ENCODE data around the gene SPATC1L. TPM values are rescaled to one million over a fixed set of nuclear protein-coding genes. Genes with fewer than 3 reads are reported as not detected.

SPATC1L gene
- total RNA-seq, 1 experiment from 2014 or later, result 11.3 TPM

DNA sequence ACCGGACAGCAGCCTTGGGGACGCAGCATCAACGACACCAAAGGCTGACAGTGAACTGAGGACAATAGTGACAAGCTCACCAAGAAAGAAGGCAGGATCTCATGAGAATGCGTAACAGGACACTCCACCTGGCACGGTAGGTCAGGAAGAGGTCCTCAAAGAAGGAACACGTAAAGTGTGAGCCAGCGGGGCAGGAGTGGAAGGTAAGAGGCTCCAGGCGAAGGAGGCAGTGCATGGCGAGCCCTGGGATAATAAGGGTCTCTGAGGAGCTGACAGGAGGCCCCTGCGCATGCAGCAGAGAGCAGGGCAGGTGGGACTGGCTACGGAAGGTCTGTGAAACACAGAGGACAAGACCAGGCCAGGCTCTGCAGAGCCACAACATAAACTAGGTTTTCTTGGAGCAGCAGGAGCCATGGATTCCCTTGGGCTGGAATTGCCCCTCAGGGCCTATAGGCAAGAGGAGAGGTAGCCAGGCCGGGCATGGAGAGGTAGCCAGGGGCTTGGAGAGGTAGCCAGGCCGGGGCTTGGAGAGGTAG lies 36.1 kb upstream of the SPATC1L start:
- CTCF ChIA-PET, result no interaction called here
- Mint-ChIP-seq H3K9me3 (ENCODE audit: unreplicated experiment) (no peaks in the 10 kb centered on the region), H3K36me3 (ENCODE audit: insufficient read depth, unreplicated experiment) (peaks cover 52% of the 10 kb centered on the region), H3K4me1 (ENCODE audit: insufficient read depth, unreplicated experiment) (peaks cover 18% of the 10 kb centered on the region), H3K27ac (ENCODE audit: low read depth, unreplicated experiment) (peak overlapping the region; percentile 74), H3K27me3 (ENCODE audit: insufficient read depth, unreplicated experiment) (no peaks in the 10 kb centered on the region), H3K4me3 (ENCODE audit: unreplicated experiment) (no peak overlapping the region)
- POLR2A ChIA-PET, result no interaction called here
- intact Hi-C loops (cut with micrococcal nuclease), result no loop called here
- TF ChIP-seq, protein P1, sequence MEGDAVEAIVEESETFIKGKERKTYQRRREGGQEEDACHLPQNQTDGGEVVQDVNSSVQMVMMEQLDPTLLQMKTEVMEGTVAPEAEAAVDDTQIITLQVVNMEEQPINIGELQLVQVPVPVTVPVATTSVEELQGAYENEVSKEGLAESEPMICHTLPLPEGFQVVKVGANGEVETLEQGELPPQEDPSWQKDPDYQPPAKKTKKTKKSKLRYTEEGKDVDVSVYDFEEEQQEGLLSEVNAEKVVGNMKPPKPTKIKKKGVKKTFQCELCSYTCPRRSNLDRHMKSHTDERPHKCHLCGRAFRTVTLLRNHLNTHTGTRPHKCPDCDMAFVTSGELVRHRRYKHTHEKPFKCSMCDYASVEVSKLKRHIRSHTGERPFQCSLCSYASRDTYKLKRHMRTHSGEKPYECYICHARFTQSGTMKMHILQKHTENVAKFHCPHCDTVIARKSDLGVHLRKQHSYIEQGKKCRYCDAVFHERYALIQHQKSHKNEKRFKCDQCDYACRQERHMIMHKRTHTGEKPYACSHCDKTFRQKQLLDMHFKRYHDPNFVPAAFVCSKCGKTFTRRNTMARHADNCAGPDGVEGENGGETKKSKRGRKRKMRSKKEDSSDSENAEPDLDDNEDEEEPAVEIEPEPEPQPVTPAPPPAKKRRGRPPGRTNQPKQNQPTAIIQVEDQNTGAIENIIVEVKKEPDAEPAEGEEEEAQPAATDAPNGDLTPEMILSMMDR (IDR thresholded peaks at IDR 0.05; ENCODE audit: unreplicated experiment), result no peak
- DNase-seq (ENCODE audit: unreplicated experiment), result no peak
- BruUV-seq (replicated peaks), result no TSS peak

DNA sequence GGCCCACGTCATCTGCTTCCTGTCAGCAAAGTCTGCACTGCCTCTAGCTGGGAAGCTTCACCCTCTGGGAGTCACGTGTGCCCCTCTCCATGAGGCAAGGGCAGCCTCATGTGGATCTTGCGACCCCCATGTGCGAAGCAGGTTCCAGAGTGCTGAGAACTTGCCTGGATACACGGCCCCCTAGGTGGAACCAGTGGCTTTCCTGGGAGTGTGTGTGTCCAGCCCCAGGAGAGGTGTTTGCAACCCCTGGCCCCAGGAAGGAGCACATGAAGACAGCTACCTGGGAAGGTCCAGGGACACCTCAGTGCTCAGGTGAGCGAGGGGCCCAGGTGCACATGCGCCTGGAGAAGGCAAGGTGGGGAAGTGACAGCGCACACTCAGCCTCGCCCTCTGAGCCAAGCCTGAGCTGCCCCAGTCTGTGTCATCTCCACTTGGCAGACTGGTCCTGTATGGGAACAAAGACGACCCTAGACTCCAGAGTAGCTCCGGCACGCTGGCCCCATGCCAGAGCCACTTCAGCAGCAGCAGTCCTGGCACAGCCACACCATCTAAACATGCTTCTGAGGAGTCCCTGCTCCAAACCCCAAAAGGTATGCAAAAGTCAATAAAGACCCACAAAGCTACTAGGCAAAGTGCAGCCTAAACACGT lies 35.5 kb upstream of the SPATC1L start:
- no peak for DNase-seq (ENCODE audit: unreplicated experiment)
- peak overlapping the region; percentile 74 for H3K27ac Mint-ChIP-seq (ENCODE audit: low read depth, unreplicated experiment)
- ChIA-PET CTCF (interaction anchor here (1.1 kb wide), 1 partner anchor 8 kb away, joined by 3 read pairs; no protein-coding TSS in a partner anchor), POLR2A (interaction anchor here (0.6 kb wide), 1 partner anchor 238 kb away, joined by 3 read pairs; no protein-coding TSS in a partner anchor)
- H3K4me3 Mint-ChIP-seq (ENCODE audit: unreplicated experiment), result no peak overlapping the region
- peaks cover 51% of the 10 kb centered on the region for H3K36me3 Mint-ChIP-seq (ENCODE audit: insufficient read depth, unreplicated experiment)
- TF ChIP-seq, protein P1 (IDR thresholded peaks at IDR 0.05; ENCODE audit: unreplicated experiment), result no peak
- no TSS peak for BruUV-seq (replicated peaks)
- peaks cover 15% of the 10 kb centered on the region for H3K4me1 Mint-ChIP-seq (ENCODE audit: insufficient read depth, unreplicated experiment)
- intact Hi-C loops (cut with micrococcal nuclease), result no loop called here
- H3K9me3 Mint-ChIP-seq (ENCODE audit: unreplicated experiment), result no peaks in the 10 kb centered on the region
- H3K27me3 Mint-ChIP-seq (ENCODE audit: insufficient read depth, unreplicated experiment), result no peaks in the 10 kb centered on the region

DNA sequence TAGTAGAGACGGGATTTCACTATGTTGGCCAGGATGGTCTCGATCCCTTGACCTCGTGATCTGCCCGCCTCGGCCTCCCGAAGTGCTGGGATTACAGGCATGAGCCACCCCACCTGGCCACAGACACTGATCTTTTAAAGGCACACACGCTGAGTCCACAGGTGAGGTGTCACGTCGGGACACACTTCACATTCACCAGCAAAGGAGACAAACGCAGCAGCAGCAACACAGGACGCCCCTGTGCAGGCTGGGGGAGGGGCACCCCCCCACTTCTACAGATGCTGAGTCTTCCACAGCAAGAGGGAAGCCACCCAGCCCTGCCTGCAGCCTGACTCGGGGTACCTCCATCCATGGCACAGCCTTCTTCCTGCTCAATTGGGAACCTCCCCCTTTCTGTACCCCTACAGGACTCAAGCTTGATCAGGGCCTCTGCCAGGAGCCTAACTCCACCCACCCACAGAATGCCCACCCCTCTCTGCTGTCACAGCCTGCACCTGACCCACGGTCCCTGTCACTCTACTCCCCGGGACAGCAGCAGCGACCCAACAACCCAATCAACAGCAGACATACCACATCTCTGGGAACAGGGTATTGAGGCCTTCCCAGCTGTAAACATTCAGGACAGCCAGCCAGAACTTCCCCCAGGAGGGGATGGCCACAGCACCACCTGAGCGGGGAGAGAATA lies 34.8 kb upstream of the SPATC1L start:
- no peak overlapping the region for H3K4me3 Mint-ChIP-seq (ENCODE audit: unreplicated experiment)
- peaks cover 47% of the 10 kb centered on the region for H3K36me3 Mint-ChIP-seq (ENCODE audit: insufficient read depth, unreplicated experiment)
- H3K9me3 Mint-ChIP-seq (ENCODE audit: unreplicated experiment), result no peaks in the 10 kb centered on the region
- CTCF ChIA-PET, result interaction anchor here (1.1 kb wide), 1 partner anchor 8 kb away, joined by 3 read pairs; no protein-coding TSS in a partner anchor
- peaks cover 9% of the 10 kb centered on the region for H3K4me1 Mint-ChIP-seq (ENCODE audit: insufficient read depth, unreplicated experiment)
- no peaks in the 10 kb centered on the region for H3K27me3 Mint-ChIP-seq (ENCODE audit: insufficient read depth, unreplicated experiment)
- BruUV-seq (replicated peaks), result no TSS peak
- no peak for DNase-seq (ENCODE audit: unreplicated experiment)
- TF ChIP-seq, protein P1 (IDR thresholded peaks at IDR 0.05; ENCODE audit: unreplicated experiment), result no peak
- H3K27ac Mint-ChIP-seq (ENCODE audit: low read depth, unreplicated experiment), result no peak overlapping the region
- intact Hi-C loops (cut with micrococcal nuclease), result no loop called here
- POLR2A ChIA-PET, result interaction anchor here (0.6 kb wide), 2 partner anchors 33 to 238 kb away, joined by 3 read pairs; no protein-coding TSS in a partner anchor

DNA sequence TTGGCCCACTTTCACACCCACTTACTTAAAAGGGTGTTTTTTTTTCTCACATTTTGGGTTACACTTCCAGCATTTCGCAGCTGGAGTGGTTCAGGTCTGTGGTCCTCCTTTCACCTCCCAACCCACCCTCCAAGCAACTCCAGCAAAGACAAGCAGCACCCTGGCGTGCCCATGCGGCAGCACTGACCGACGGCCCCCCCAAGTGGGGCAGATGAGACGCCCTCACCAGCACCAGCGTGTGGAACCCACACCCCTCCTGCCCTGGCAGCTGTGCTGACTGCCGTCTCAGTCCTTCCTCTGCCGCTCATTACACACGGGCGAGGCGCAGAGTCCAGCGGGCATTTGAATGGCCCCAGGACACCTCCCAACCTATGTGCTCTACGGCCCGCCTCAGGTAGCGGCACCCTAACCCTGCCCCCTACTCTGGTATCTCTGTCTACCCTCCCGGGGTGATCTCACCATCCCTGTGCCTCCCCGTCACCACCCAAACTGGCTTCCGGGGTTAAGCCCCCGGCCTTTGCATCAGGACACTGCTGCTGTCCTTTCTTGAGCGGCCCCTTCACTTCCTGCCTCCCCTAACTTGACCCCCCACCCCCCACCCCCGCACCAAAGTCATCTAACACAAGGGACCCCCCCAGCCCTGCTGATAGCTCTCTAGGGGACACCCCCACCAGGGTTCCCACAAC lies 33.4 kb upstream of the SPATC1L start:
- Mint-ChIP-seq H3K27me3 (ENCODE audit: insufficient read depth, unreplicated experiment) (no peaks in the 10 kb centered on the region), H3K9me3 (ENCODE audit: unreplicated experiment) (no peaks in the 10 kb centered on the region), H3K27ac (ENCODE audit: low read depth, unreplicated experiment) (peak overlapping the region; percentile 9), H3K4me3 (ENCODE audit: unreplicated experiment) (no peak overlapping the region), H3K4me1 (ENCODE audit: insufficient read depth, unreplicated experiment) (peaks cover 8% of the 10 kb centered on the region), H3K36me3 (ENCODE audit: insufficient read depth, unreplicated experiment) (peaks cover 49% of the 10 kb centered on the region)
- TF ChIP-seq, protein P1 (IDR thresholded peaks at IDR 0.05; ENCODE audit: unreplicated experiment), result no peak
- CTCF ChIA-PET, result interaction anchor here (0.6 kb wide), 1 partner anchor 295 kb away, joined by 3 read pairs; no protein-coding TSS in a partner anchor
- DNase-seq (ENCODE audit: unreplicated experiment), result no peak
- intact Hi-C loops (cut with micrococcal nuclease), result no loop called here
- BruUV-seq (replicated peaks), result no TSS peak
- POLR2A ChIA-PET, result no interaction called here
